ENCODE data around the gene SLC35F4. TPM values are rescaled to one million over a fixed set of nuclear protein-coding genes. Genes with fewer than 3 reads are reported as not detected.

Gene SLC35F4
- total and polyA plus RNA-seq, 2 donors (not counting 3 experiments of a cell fraction or from before 2014, with no cell fraction given): not detected

DNA sequence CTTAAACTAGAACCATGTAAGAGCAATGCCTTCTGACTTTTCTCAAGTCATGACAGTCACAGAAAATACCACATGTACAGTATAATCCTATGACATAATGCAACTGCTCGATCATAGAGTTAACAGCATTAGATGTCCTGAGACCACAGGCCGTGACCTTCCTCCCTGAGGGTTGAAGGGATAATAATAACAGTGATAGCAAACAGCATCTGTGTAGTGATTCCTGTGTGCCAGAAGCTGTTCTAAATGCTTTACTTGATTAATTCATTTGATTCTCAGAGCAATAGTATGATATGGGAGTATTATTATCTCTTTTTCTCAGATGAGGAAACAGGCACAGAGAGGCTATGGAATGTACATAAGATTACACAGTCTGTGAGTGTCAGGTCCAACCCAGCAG is 53.2 kb downstream of the SLC35F4 start:
- H2AFZ ChIP-seq (ENCODE audit: low read depth, low read length): no peak overlapping the region
- ChIA-PET CTCF (no interaction called here), POLR2A (no interaction called here)
- H3K36me3 ChIP-seq (ENCODE audit: control insufficient read depth in 2 of 2, extremely low read depth in 1 of 2, insufficient read depth in 2 of 2, low read length in 2 of 2): no peaks in the 10 kb centered on the region
- no peaks in the 10 kb centered on the region for H3K79me2 ChIP-seq (ENCODE audit: control insufficient read depth, insufficient read depth, low read length)
- no TSS peak for BruUV-seq (replicated peaks)
- no peak overlapping the region for H3K9ac ChIP-seq (replicated peaks; ENCODE audit: extremely low read depth, insufficient read depth, low read length)
- DNase-seq (ENCODE audit: low read depth, low spot score) (no peak), FAIRE-seq (no peak)
- no peaks in the 10 kb centered on the region for H3K9me3 ChIP-seq (replicated peaks; ENCODE audit: control insufficient read depth, insufficient read depth, low read length)
- H3K9me1 ChIP-seq (replicated peaks; ENCODE audit: control insufficient read depth, extremely low read depth, insufficient read depth, low read length): no peaks in the 10 kb centered on the region
- H3K27me3 ChIP-seq (ENCODE audit: control insufficient read depth in 2 of 2, insufficient read depth in 2 of 2, low read length in 2 of 2): no peaks in the 10 kb centered on the region
- H4K20me1 ChIP-seq (replicated peaks; ENCODE audit: control insufficient read depth, extremely low read depth, insufficient read depth, low read length): no peaks in the 10 kb centered on the region
- H3K4me1 ChIP-seq (ENCODE audit: control insufficient read depth, extremely low read depth, insufficient read depth, low read length): no peaks in the 10 kb centered on the region
- TF ChIP-seq POLR2A (IDR thresholded peaks at IDR 0.05; ENCODE audit: low read depth, low read length) (no peak), JUN (IDR thresholded peaks at IDR 0.05; ENCODE audit: borderline replicate concordance, insufficient read depth, insufficient read length, low read depth) (no peak), EZH2 (IDR thresholded peaks at IDR 0.05; ENCODE audit: borderline replicate concordance, low read depth, low read length, severe bottlenecking) (no peak), POLR2AphosphoS5 (IDR thresholded peaks at IDR 0.05; ENCODE audit: insufficient read depth, low read depth, low read length) (no peak), FOS (IDR thresholded peaks at IDR 0.05; ENCODE audit: borderline replicate concordance, insufficient read depth, low read length) (no peak), GATA2 (IDR thresholded peaks at IDR 0.05; ENCODE audit: insufficient read depth, insufficient read length, low read depth, low read length) (no peak), MYC (IDR thresholded peaks at IDR 0.05; ENCODE audit: low read depth, low read length) (no peak)
- TF ChIP-seq, protein P1, sequence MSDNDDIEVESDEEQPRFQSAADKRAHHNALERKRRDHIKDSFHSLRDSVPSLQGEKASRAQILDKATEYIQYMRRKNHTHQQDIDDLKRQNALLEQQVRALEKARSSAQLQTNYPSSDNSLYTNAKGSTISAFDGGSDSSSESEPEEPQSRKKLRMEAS (IDR thresholded peaks at IDR 0.05; ENCODE audit: insufficient read depth, insufficient read length): no peak
- TF ChIP-seq, protein P2, sequence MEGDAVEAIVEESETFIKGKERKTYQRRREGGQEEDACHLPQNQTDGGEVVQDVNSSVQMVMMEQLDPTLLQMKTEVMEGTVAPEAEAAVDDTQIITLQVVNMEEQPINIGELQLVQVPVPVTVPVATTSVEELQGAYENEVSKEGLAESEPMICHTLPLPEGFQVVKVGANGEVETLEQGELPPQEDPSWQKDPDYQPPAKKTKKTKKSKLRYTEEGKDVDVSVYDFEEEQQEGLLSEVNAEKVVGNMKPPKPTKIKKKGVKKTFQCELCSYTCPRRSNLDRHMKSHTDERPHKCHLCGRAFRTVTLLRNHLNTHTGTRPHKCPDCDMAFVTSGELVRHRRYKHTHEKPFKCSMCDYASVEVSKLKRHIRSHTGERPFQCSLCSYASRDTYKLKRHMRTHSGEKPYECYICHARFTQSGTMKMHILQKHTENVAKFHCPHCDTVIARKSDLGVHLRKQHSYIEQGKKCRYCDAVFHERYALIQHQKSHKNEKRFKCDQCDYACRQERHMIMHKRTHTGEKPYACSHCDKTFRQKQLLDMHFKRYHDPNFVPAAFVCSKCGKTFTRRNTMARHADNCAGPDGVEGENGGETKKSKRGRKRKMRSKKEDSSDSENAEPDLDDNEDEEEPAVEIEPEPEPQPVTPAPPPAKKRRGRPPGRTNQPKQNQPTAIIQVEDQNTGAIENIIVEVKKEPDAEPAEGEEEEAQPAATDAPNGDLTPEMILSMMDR (IDR thresholded peaks at IDR 0.05; ENCODE audit: extremely low read depth in 1 of 2, insufficient read depth in 1 of 2, low read depth in 1 of 2, low read length in 2 of 2): no peak
- intact Hi-C loops (cut with micrococcal nuclease): no loop called here
- no peak overlapping the region for H3K4me3 ChIP-seq (replicated peaks in 1 of 3; ENCODE audit: insufficient read depth in 1 of 3, low read depth in 1 of 3, low read length in 3 of 3)
- H3K27ac ChIP-seq (ENCODE audit: insufficient read depth, low read depth, low read length): no peak overlapping the region
- dilution Hi-C loops (cut with MboI; ENCODE audit: extremely low pct_ligation_motif_present, low sequenced_read_pairs): no loop called here
- H3K4me2 ChIP-seq (ENCODE audit: insufficient read depth, low read length): no peak overlapping the region

All from endothelial cell of umbilical vein (primary cell).